ENCODE data around the gene IFT43. TPM values are rescaled to one million over a fixed set of nuclear protein-coding genes. Genes with fewer than 3 reads are reported as not detected.

The IFT43 gene
- total and polyA plus RNA-seq, 9 of the 15 experiments (the other 6 are each of a cell fraction or from before 2014, with no cell fraction given) = 4.9 to 12.8 (median 8.0) TPM

DNA sequence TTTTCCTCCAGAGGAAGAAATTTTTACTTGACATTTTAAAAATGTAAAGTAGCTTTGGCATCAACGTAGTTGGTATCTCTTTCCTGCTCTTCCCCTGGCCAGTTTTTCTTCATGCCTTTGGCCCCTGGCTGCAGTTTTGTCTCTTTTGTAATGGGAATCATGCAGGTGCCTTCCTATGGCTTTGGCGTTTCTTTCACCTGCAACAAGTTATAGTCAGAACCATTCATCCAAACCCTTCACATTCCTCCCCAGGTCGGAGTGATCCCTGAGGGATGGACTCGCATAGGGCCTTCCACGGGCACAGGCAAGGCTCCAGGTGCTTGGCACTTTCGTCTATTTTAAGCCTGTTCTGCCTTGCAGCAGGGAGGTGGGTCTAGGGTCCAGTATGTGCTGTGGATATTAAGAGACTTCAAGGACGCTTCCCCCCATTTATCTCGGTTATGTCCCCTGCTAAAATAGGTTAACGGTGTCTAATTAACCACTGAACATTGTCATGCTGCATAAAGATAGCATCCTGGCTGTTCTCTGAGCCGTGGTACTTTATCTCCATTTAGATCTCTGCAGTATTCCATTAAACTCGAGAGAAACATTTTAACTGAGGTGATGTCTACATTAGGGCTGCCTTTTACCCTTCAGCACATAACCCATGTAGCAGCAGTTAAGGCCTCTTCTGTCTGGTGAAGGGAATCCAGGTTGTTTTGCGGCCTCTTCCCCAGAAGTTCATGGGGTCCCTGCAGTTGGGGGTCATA lies 66.3 kb downstream of the IFT43 start:
- TF ChIP-seq ATF1 (CRISPR knock-in tag; IDR thresholded peaks at IDR 0.05) (no peak), ATF1 (tag; IDR thresholded peaks at IDR 0.05) (no peak), TAF7 (tag; IDR thresholded peaks at IDR 0.05) (no peak)
- Histone ChIP-seq H3K36me3 (ENCODE audit: control insufficient read depth, insufficient read depth, low read length) (no peaks in the 10 kb centered on the region), H3K27me3 (ENCODE audit: control insufficient read depth in 2 of 2, insufficient read depth in 2 of 2, low read length in 2 of 2) (peaks cover 0 to 3% of the 10 kb centered on the region in 2 experiments; a peak in 1 of 5 replicates), H4K20me1 (replicated peaks; ENCODE audit: control insufficient read depth, insufficient read depth, low read length) (no peaks in the 10 kb centered on the region; the same call in 1 of the 2 replicates), H3K4me3 (no peak overlapping the region), H3K4me2 (ENCODE audit: insufficient read depth, low read length) (no peak overlapping the region), H3K79me2 (ENCODE audit: control insufficient read depth, insufficient read depth, low read length) (no peaks in the 10 kb centered on the region), H3K9me3 (replicated peaks; ENCODE audit: control insufficient read depth, insufficient read depth, low read depth, low read length) (no peaks in the 10 kb centered on the region), H3K4me1 (replicated peaks in 1 of 2; ENCODE audit: control insufficient read depth in 2 of 2, insufficient read depth in 2 of 2, low read length in 2 of 2) (no peaks in the 10 kb centered on the region), H2AFZ (ENCODE audit: low read depth, low read length) (no peak overlapping the region), H3K9ac (ENCODE audit: insufficient read depth in 1 of 2, low read depth in 2 of 2, low read length in 2 of 2) (no peak overlapping the region), H3K9me1 (ENCODE audit: control insufficient read depth, insufficient read depth, low read length) (no peaks in the 10 kb centered on the region), H3K27ac (ENCODE audit: extremely low read depth, low read depth, low read length) (no peak overlapping the region)
- ATAC-seq (no peak), DNase-seq (ENCODE audit: extremely low read depth in 1 of 4, low spot score in 3 of 4) (no peak), FAIRE-seq (no peak)
- ChIA-PET POLR2A (no interaction called here), CTCF (ENCODE audit: low intra/inter-chr PET ratio) (interaction anchor here (1.0 to 1.3 kb wide), 4 partner anchors 39 to 596 kb away, joined by 3 to 8 read pairs (median 4); no protein-coding TSS in a partner anchor)
- in situ Hi-C loops (cut with MboI) (loop anchor here (10.0 kb wide), 2 partner anchors 323 to 603 kb away; partner anchors contain the start of gene ESRRB), intact Hi-C loops (cut with micrococcal nuclease) (loop anchor here (1.0 to 10.0 kb wide), 4 partner anchors 39 to 595 kb away; no protein-coding TSS in a partner anchor)
- no TSS peak for BruUV-seq (replicated peaks)
- WGBS (ENCODE audit: insufficient coverage, low coverage, missing lambda C conversion rate) = 11% methylated on average over 12 of the region's 12 CpGs

Measured in K562 (cell line).